Measurements from ENCODE around the gene RPS19BP1. TPM values are rescaled to one million over a fixed set of nuclear protein-coding genes. Genes with fewer than 3 reads are reported as not detected.

The RPS19BP1 gene
- total RNA-seq, 2 donors from 2014 or later, result 65.5 to 70.3 TPM

DNA sequence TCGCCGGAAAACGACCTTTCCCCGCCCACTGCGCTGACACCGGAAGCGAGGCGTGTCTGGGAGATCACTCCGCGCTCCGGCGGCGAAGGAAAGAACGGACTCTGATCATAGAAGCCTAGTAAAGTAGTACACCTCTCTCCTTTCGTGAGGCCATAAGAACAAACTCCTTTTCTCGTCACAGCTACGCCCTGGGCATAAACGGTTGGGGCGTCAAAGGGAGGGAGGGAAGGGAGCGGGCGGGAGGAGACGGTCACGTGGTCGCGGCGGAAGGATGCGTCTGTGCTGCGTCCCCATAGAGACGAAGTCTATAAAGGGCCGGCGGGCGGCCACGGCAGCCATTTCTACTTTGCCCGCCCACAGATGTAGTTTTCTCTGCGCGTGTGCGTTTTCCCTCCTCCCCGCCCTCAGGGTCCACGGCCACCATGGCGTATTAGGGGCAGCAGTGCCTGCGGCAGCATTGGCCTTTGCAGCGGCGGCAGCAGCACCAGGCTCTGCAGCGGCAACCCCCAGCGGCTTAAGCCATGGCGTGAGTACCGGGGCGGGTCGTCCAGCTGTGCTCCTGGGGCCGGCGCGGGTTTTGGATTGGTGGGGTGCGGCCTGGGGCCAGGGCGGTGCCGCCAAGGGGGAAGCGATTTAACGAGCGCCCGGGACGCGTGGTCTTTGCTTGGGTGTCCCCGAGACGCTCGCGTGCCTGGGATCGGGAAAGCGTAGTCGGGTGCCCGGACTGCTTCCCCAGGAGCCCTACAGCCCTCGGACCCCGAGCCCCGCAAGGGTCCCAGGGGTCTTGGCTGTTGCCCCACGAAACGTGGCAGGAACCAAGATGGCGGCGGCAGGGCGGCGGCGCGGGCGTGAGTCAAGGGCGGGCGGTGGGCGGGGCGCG, 12.1 kb downstream of the RPS19BP1 start, which contains the start of gene ATF4:
Gene ATF4 (plus strand): TSS at position 337 of the 880 bp plus-strand sequence. CDS start 884 bp downstream, outside the sequence.
- H3K27ac ChIP-seq (ENCODE audit: low read depth, low read length), result peak within 1 kb of the TSS; percentile 97
- peaks cover 24% of the 10 kb centered on the region for H3K4me1 Mint-ChIP-seq

DNA sequence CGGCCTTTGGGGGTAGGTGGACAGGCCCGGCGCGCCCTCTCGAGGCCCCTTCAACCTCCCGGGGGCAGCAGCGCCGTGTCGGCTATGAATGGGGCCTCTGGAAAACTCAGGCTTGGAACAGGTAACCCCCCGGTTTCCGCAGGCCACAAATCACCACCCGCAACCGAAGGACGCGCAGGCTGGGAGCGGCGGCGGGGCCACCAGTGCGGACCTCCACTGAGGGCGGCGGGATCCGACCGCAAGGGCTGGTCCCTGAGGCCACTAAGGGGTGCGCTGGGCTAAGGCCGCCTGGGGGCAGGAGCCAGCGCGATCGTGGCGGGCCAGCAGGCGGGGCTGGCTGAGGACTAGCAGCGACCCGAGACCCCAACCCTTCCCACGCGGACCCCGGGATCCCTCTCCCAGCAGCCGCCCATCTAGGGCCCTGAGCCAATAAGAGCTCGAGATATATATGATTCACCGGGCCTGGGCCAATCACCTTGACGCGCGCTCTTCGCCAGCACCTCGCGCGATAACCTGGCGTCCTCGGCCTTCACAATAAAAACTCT, 12.8 kb downstream of the RPS19BP1 start:
- DNase-seq, result peak; percentile 99
- Histone ChIP-seq H3K9me3 (ENCODE audit: control insufficient read depth, low read length) (no peaks in the 10 kb centered on the region), H3K9ac (ENCODE audit: extremely low read depth, low read length, poor library complexity, severe bottlenecking) (peak overlapping the region; percentile 99), H3K4me1 (ENCODE audit: control insufficient read depth, insufficient read depth, low read length) (no peaks in the 10 kb centered on the region), H3K27me3 (ENCODE audit: control insufficient read depth, insufficient read depth, low read length, poor library complexity, severe bottlenecking) (no peaks in the 10 kb centered on the region), H3K27ac (ENCODE audit: low read depth, low read length) (peak overlapping the region; percentile 97), H3K36me3 (ENCODE audit: control insufficient read depth, insufficient read depth, low read length) (peaks cover 67% of the 10 kb centered on the region), H3K4me3 (ENCODE audit: low read length) (peak overlapping the region; percentile 97)
- Mint-ChIP-seq H3K27ac (peak overlapping the region; percentile 100), H3K9me3 (no peaks in the 10 kb centered on the region), H3K27me3 (ENCODE audit: insufficient read depth) (peaks cover 3% of the 10 kb centered on the region), H3K36me3 (ENCODE audit: low read depth) (peaks cover 59% of the 10 kb centered on the region), H3K4me3 (peak overlapping the region; percentile 95), H3K4me1 (peaks cover 23% of the 10 kb centered on the region)
- 0% methylated on average over 15 to 47 of the region's 47 CpGs for WGBS, 2 experiments (ENCODE audit: insufficient coverage in 1 of 2, insufficient read length in 1 of 2)
- TF ChIP-seq, protein P1, sequence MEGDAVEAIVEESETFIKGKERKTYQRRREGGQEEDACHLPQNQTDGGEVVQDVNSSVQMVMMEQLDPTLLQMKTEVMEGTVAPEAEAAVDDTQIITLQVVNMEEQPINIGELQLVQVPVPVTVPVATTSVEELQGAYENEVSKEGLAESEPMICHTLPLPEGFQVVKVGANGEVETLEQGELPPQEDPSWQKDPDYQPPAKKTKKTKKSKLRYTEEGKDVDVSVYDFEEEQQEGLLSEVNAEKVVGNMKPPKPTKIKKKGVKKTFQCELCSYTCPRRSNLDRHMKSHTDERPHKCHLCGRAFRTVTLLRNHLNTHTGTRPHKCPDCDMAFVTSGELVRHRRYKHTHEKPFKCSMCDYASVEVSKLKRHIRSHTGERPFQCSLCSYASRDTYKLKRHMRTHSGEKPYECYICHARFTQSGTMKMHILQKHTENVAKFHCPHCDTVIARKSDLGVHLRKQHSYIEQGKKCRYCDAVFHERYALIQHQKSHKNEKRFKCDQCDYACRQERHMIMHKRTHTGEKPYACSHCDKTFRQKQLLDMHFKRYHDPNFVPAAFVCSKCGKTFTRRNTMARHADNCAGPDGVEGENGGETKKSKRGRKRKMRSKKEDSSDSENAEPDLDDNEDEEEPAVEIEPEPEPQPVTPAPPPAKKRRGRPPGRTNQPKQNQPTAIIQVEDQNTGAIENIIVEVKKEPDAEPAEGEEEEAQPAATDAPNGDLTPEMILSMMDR (conservative IDR thresholded peaks at IDR 0.05), result peak; percentile 59

More for the DNA sequence above, 12.1 kb downstream of the RPS19BP1 start, which contains the start of gene ATF4:
- no peaks in the 10 kb centered on the region for H3K9me3 Mint-ChIP-seq
- H3K36me3 Mint-ChIP-seq (ENCODE audit: low read depth), result peaks cover 59% of the 10 kb centered on the region
- TF ChIP-seq, protein P1 (conservative IDR thresholded peaks at IDR 0.05), result no peak
- peak within 1 kb of the TSS; percentile 95 for H3K4me3 Mint-ChIP-seq
- no peaks in the 10 kb centered on the region for H3K9me3 ChIP-seq (ENCODE audit: control insufficient read depth, low read length)
- WGBS, 2 experiments (ENCODE audit: insufficient coverage in 1 of 2, insufficient read length in 1 of 2), result 0% methylated on average over 15 to 86 of the region's 86 CpGs
- H3K27me3 Mint-ChIP-seq (ENCODE audit: insufficient read depth), result peaks cover 3% of the 10 kb centered on the region
- H3K9ac ChIP-seq (ENCODE audit: extremely low read depth, low read length, poor library complexity, severe bottlenecking), result peak within 1 kb of the TSS; percentile 99
- peak; percentile 80 for DNase-seq
- H3K4me3 ChIP-seq (ENCODE audit: low read length), result peak within 1 kb of the TSS; percentile 97
- H3K4me1 ChIP-seq (ENCODE audit: control insufficient read depth, insufficient read depth, low read length), result no peaks in the 10 kb centered on the region
- no peaks in the 10 kb centered on the region for H3K27me3 ChIP-seq (ENCODE audit: control insufficient read depth, insufficient read depth, low read length, poor library complexity, severe bottlenecking)
- peaks cover 60% of the 10 kb centered on the region for H3K36me3 ChIP-seq (ENCODE audit: control insufficient read depth, insufficient read depth, low read length)
- H3K27ac Mint-ChIP-seq, result peak within 1 kb of the TSS; percentile 100

DNA sequence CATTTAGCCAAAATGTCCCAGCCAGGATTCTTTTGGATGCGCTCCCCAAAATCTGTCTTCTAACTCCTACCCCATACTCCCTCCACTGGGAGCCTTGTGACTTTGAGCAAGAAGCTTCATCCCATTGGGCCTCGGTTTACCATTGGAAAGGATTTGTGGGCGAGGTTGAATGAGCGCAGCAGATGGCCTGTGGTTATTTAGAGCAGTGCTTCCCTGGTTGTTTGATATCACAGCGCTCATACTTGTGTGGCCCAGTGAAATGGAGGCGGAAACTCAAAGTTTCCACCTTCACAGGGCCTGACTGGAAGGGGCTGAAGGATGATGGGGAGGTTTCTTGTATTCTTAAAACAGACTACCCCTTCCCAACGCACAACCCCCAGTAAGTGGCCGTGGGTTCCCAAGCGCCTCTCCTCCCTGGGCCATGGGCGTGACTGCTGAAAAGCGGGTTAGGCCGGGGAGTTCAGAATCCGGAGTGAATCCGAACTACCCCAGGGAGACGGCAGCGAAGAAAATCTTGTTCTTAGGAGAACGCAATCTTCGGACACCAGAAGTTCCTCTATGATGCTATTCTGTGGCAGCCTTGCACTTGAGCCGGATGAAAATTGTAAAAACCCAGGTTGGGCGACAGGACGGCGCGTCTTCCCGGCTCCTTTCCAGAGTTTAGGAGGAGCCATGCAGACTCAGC, 13.4 kb downstream of the RPS19BP1 start:
- H3K27me3 Mint-ChIP-seq (ENCODE audit: insufficient read depth), result peaks cover 5% of the 10 kb centered on the region
- peaks cover 59% of the 10 kb centered on the region for H3K36me3 Mint-ChIP-seq (ENCODE audit: low read depth)
- peaks cover 68% of the 10 kb centered on the region for H3K36me3 ChIP-seq (ENCODE audit: control insufficient read depth, insufficient read depth, low read length)
- no peaks in the 10 kb centered on the region for H3K9me3 ChIP-seq (ENCODE audit: control insufficient read depth, low read length)
- H3K9ac ChIP-seq (ENCODE audit: extremely low read depth, low read length, poor library complexity, severe bottlenecking), result peak overlapping the region; percentile 99
- DNase-seq, result no peak
- no peaks in the 10 kb centered on the region for H3K27me3 ChIP-seq (ENCODE audit: control insufficient read depth, insufficient read depth, low read length, poor library complexity, severe bottlenecking)
- H3K4me3 Mint-ChIP-seq, result peak overlapping the region; percentile 95
- no peaks in the 10 kb centered on the region for H3K9me3 Mint-ChIP-seq
- peaks cover 23% of the 10 kb centered on the region for H3K4me1 Mint-ChIP-seq
- H3K4me1 ChIP-seq (ENCODE audit: control insufficient read depth, insufficient read depth, low read length), result no peaks in the 10 kb centered on the region
- H3K27ac ChIP-seq (ENCODE audit: low read depth, low read length), result peak overlapping the region; percentile 92
- TF ChIP-seq, protein P1 (conservative IDR thresholded peaks at IDR 0.05), result no peak
- peak overlapping the region; percentile 100 for H3K27ac Mint-ChIP-seq
- H3K4me3 ChIP-seq (ENCODE audit: low read length), result peak overlapping the region; percentile 97
- WGBS, 2 experiments (ENCODE audit: insufficient coverage in 1 of 2, insufficient read length in 1 of 2), result 14 to 15% methylated on average over 20 to 24 of the region's 24 CpGs
